GM23338 (cell line): ENCODE data around the gene SLC36A2. TPM values are rescaled to one million over a fixed set of nuclear protein-coding genes. Genes with fewer than 3 reads are reported as not detected.
A peak's percentile ranks its signal among the peaks of the same experiment; 100 is the strongest.

ENCODE experiments used
- ATAC-seq: fragments of 200-7000 bp; cut with Tn5 transposase; 3 replicates; pipeline ENCODE4 v1.9.1; 2020
- DNase-seq: peaks from one replicate; pipeline ENCODE4 v3.0.0-alpha.2; 2015; ENCODE audit warnings: low spot score
- H2AFZ ChIP-seq: fragments of 200-600 bp; sonication (generic); 2 replicates; pipeline ENCODE4 v1.8.0; 2016; ENCODE audit warnings: antibody characterized with exemption, mild to moderate bottlenecking, moderate library complexity
- H3F3A ChIP-seq: fragments of 200-600 bp; sonication (generic); replicated peaks from 2 replicates; pipeline ENCODE4 v1.8.0; 2017; ENCODE audit warnings: antibody characterized with exemption, mixed run types, low read depth
- H3K27ac ChIP-seq: fragments of 200-600 bp; sonication (generic); 2 replicates; pipeline ENCODE4 v1.6.1; 2016; ENCODE audit warnings: low read depth
- H3K27me3 ChIP-seq: fragments of 200-600 bp; sonication (generic); 2 replicates; pipeline ENCODE4 v1.8.0; 2016; ENCODE audit warnings: mild to moderate bottlenecking, mixed run types, moderate library complexity; ENCODE audit not compliant: insufficient read depth
- H3K36me3 ChIP-seq: fragments of 200-600 bp; sonication (generic); 2 replicates; pipeline ENCODE4 v1.8.0; 2016; ENCODE audit warnings: mild to moderate bottlenecking; ENCODE audit not compliant: insufficient read depth
- H3K4me1 ChIP-seq: fragments of 200-600 bp; sonication (generic); 2 replicates; pipeline ENCODE4 v1.8.0; 2016; ENCODE audit warnings: mild to moderate bottlenecking, moderate library complexity; ENCODE audit not compliant: insufficient read depth
- H3K4me2 ChIP-seq: fragments of 200-600 bp; sonication (generic); 2 replicates; pipeline ENCODE4 v1.7.1; 2017; ENCODE audit warnings: mixed run types
- H3K4me3 ChIP-seq: fragments of 200-600 bp; sonication (generic); 2 replicates; pipeline ENCODE4 v1.6.1; 2016; ENCODE audit warnings: mixed run types
- H3K79me2 ChIP-seq: fragments of 200-600 bp; sonication (generic); replicated peaks from 2 replicates; pipeline ENCODE4 v1.8.0; 2017; ENCODE audit warnings: mild to moderate bottlenecking; ENCODE audit not compliant: insufficient read depth
- H3K9me2 ChIP-seq: fragments of 200-600 bp; sonication (generic); 2 replicates; pipeline ENCODE4 v1.8.0; 2017; ENCODE audit not compliant: insufficient read depth
- H4K20me1 ChIP-seq: fragments of 200-600 bp; sonication (generic); replicated peaks from 2 replicates; pipeline ENCODE4 v1.8.0; 2017; ENCODE audit warnings: mild to moderate bottlenecking; ENCODE audit not compliant: insufficient read depth
- H3K27ac Mint-ChIP-seq: 2 replicates; pipeline ENCODE4 v1.8.0; 2020; ENCODE audit warnings: inconsistent platforms, mild to moderate bottlenecking, moderate library complexity, mixed read lengths
- H3K27me3 Mint-ChIP-seq: 3 replicates; pipeline ENCODE4 v1.8.0; 2022; ENCODE audit warnings: low read depth, mild to moderate bottlenecking, moderate library complexity, mixed read lengths, inconsistent platforms; ENCODE audit not compliant: insufficient read depth, poor library complexity
- H3K36me3 Mint-ChIP-seq: 3 replicates; pipeline ENCODE4 v1.8.0; 2021; ENCODE audit warnings: low read depth, mild to moderate bottlenecking, inconsistent platforms, moderate library complexity, mixed read lengths
- H3K4me1 Mint-ChIP-seq: 3 replicates; pipeline ENCODE4 v1.8.0; 2020; ENCODE audit warnings: mild to moderate bottlenecking, inconsistent platforms, mixed read lengths
- H3K4me3 Mint-ChIP-seq: 3 replicates; pipeline ENCODE4 v1.8.0; 2021; ENCODE audit warnings: moderate library complexity, mild to moderate bottlenecking, inconsistent platforms, mixed read lengths
- H3K9me3 Mint-ChIP-seq: 3 replicates; pipeline ENCODE4 v1.8.0; 2020; ENCODE audit warnings: moderate library complexity, mild to moderate bottlenecking, inconsistent platforms, mixed read lengths
- CREB1 ChIP-seq: fragments of 250-450 bp; sonication (Bioruptor Pico); IDR thresholded peaks from 2 replicates; pipeline ENCODE4 v1.5.0; 2020; ENCODE audit warnings: low read depth, mild to moderate bottlenecking, moderate library complexity
- EZH2 ChIP-seq: fragments of 200-600 bp; sonication (generic); IDR thresholded peaks from one replicate; pipeline ENCODE4 v1.8.0; 2017; ENCODE audit warnings: antibody characterized with exemption, mild to moderate bottlenecking, low read depth; ENCODE audit not compliant: unreplicated experiment
- EZH2phosphoT487 ChIP-seq: fragments of 200-600 bp; sonication (generic); IDR thresholded peaks from one replicate; pipeline ENCODE4 v1.8.1; 2018; ENCODE audit warnings: antibody characterized with exemption; ENCODE audit not compliant: unreplicated experiment
- JUNB ChIP-seq: IDR thresholded peaks from one replicate; pipeline ENCODE4 v1.6.1; 2016; ENCODE audit warnings: antibody characterized with exemption; ENCODE audit not compliant: unreplicated experiment
- NANOG ChIP-seq: IDR thresholded peaks from 2 replicates; pipeline ENCODE4 v1.6.1; 2016; ENCODE audit warnings: antibody characterized with exemption, borderline replicate concordance
- POLR2AphosphoS5 ChIP-seq: IDR thresholded peaks from 2 replicates; pipeline ENCODE4 v1.6.1; 2016; ENCODE audit warnings: antibody characterized with exemption, low read depth
- STAT1 ChIP-seq: IDR thresholded peaks from one replicate; pipeline ENCODE4 v1.6.1; 2016; ENCODE audit warnings: antibody characterized with exemption; ENCODE audit not compliant: unreplicated experiment
- ZNF114 ChIP-seq: fragments of 250-450 bp; sonication (Bioruptor Pico); IDR thresholded peaks from 2 replicates; pipeline ENCODE4 v1.5.0; 2020; ENCODE audit warnings: mild to moderate bottlenecking, moderate library complexity
- polyA plus RNA-seq: library from polyadenylated mRNA; unstranded; fragments of >200 nt; fragmentation: Nextera tagmentation; extraction: Ambion mirVana; gene quantifications from 2 replicates; pipeline ENCODE4 v1.2.1, GENCODE V29; 2016
- total RNA-seq: library from RNA; depleted of rRNA; stranded (reverse); fragments of >200 nt; shearing (Covaris generic); gene quantifications from 2 replicates; pipeline ENCODE4 v1.2.3, GENCODE V29; 2014
- TF ChIP-seq, protein P1 (sequence below): IDR thresholded peaks from one replicate; pipeline ENCODE4 v1.6.1; 2018; ENCODE audit warnings: antibody characterized with exemption; ENCODE audit not compliant: unreplicated experiment
- TF ChIP-seq, protein P2 (sequence below), 2 experiments: fragments of 200-600 bp in 1 of 2; sonication (generic) in 1 of 2; conservative IDR thresholded peaks; 2 replicates each; pipeline versions ENCODE4 v1.5.1 to v1.6.1; 2016 to 2017; ENCODE audit warnings: antibody characterized with exemption in 2 of 2, low read depth in 2 of 2, mild to moderate bottlenecking in 2 of 2, moderate library complexity in 1 of 2
- TF ChIP-seq, protein P3 (sequence below): fragments of 250-450 bp; sonication (Bioruptor Pico); IDR thresholded peaks from 2 replicates; pipeline ENCODE4 v1.5.0; 2020; ENCODE audit warnings: mild to moderate bottlenecking, moderate library complexity

SLC36A2 gene
- total and polyA plus RNA-seq, 2 experiments from 2014 or later: 0.08 TPM; not detected in 1

DNA sequence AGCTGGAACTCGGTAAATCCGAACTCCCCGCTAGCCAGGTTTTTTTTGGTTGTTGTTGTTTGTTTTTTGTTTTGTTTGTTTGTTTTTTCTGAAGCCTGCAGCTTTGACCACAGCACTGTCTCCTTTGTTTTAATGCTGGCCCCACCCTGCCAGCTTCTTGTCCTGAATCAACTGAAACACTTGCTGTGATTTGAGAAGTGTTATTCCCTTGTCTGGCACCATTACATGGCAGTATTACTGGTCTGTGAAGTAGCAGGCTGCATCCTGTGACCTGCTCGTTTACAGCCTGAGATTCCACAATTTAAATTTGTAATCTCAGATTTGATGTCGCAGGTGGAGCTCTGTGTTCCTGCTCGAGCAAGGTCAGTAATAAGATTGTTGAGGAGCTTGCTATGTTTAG lies 1.4 kb upstream of the SLC36A2 start:
- no peak for TF ChIP-seq POLR2AphosphoS5
- TF ChIP-seq, protein P1, sequence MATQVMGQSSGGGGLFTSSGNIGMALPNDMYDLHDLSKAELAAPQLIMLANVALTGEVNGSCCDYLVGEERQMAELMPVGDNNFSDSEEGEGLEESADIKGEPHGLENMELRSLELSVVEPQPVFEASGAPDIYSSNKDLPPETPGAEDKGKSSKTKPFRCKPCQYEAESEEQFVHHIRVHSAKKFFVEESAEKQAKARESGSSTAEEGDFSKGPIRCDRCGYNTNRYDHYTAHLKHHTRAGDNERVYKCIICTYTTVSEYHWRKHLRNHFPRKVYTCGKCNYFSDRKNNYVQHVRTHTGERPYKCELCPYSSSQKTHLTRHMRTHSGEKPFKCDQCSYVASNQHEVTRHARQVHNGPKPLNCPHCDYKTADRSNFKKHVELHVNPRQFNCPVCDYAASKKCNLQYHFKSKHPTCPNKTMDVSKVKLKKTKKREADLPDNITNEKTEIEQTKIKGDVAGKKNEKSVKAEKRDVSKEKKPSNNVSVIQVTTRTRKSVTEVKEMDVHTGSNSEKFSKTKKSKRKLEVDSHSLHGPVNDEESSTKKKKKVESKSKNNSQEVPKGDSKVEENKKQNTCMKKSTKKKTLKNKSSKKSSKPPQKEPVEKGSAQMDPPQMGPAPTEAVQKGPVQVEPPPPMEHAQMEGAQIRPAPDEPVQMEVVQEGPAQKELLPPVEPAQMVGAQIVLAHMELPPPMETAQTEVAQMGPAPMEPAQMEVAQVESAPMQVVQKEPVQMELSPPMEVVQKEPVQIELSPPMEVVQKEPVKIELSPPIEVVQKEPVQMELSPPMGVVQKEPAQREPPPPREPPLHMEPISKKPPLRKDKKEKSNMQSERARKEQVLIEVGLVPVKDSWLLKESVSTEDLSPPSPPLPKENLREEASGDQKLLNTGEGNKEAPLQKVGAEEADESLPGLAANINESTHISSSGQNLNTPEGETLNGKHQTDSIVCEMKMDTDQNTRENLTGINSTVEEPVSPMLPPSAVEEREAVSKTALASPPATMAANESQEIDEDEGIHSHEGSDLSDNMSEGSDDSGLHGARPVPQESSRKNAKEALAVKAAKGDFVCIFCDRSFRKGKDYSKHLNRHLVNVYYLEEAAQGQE: no peak
- TF ChIP-seq, protein P2, sequence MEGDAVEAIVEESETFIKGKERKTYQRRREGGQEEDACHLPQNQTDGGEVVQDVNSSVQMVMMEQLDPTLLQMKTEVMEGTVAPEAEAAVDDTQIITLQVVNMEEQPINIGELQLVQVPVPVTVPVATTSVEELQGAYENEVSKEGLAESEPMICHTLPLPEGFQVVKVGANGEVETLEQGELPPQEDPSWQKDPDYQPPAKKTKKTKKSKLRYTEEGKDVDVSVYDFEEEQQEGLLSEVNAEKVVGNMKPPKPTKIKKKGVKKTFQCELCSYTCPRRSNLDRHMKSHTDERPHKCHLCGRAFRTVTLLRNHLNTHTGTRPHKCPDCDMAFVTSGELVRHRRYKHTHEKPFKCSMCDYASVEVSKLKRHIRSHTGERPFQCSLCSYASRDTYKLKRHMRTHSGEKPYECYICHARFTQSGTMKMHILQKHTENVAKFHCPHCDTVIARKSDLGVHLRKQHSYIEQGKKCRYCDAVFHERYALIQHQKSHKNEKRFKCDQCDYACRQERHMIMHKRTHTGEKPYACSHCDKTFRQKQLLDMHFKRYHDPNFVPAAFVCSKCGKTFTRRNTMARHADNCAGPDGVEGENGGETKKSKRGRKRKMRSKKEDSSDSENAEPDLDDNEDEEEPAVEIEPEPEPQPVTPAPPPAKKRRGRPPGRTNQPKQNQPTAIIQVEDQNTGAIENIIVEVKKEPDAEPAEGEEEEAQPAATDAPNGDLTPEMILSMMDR (conservative IDR thresholded peaks at IDR 0.05; ENCODE audit: low read depth in 2 of 2): no peak
- TF ChIP-seq STAT1: no peak
- TF ChIP-seq ZNF114 (CRISPR knock-in tag): no peak
- TF ChIP-seq EZH2: no peak
- TF ChIP-seq, protein P3, sequence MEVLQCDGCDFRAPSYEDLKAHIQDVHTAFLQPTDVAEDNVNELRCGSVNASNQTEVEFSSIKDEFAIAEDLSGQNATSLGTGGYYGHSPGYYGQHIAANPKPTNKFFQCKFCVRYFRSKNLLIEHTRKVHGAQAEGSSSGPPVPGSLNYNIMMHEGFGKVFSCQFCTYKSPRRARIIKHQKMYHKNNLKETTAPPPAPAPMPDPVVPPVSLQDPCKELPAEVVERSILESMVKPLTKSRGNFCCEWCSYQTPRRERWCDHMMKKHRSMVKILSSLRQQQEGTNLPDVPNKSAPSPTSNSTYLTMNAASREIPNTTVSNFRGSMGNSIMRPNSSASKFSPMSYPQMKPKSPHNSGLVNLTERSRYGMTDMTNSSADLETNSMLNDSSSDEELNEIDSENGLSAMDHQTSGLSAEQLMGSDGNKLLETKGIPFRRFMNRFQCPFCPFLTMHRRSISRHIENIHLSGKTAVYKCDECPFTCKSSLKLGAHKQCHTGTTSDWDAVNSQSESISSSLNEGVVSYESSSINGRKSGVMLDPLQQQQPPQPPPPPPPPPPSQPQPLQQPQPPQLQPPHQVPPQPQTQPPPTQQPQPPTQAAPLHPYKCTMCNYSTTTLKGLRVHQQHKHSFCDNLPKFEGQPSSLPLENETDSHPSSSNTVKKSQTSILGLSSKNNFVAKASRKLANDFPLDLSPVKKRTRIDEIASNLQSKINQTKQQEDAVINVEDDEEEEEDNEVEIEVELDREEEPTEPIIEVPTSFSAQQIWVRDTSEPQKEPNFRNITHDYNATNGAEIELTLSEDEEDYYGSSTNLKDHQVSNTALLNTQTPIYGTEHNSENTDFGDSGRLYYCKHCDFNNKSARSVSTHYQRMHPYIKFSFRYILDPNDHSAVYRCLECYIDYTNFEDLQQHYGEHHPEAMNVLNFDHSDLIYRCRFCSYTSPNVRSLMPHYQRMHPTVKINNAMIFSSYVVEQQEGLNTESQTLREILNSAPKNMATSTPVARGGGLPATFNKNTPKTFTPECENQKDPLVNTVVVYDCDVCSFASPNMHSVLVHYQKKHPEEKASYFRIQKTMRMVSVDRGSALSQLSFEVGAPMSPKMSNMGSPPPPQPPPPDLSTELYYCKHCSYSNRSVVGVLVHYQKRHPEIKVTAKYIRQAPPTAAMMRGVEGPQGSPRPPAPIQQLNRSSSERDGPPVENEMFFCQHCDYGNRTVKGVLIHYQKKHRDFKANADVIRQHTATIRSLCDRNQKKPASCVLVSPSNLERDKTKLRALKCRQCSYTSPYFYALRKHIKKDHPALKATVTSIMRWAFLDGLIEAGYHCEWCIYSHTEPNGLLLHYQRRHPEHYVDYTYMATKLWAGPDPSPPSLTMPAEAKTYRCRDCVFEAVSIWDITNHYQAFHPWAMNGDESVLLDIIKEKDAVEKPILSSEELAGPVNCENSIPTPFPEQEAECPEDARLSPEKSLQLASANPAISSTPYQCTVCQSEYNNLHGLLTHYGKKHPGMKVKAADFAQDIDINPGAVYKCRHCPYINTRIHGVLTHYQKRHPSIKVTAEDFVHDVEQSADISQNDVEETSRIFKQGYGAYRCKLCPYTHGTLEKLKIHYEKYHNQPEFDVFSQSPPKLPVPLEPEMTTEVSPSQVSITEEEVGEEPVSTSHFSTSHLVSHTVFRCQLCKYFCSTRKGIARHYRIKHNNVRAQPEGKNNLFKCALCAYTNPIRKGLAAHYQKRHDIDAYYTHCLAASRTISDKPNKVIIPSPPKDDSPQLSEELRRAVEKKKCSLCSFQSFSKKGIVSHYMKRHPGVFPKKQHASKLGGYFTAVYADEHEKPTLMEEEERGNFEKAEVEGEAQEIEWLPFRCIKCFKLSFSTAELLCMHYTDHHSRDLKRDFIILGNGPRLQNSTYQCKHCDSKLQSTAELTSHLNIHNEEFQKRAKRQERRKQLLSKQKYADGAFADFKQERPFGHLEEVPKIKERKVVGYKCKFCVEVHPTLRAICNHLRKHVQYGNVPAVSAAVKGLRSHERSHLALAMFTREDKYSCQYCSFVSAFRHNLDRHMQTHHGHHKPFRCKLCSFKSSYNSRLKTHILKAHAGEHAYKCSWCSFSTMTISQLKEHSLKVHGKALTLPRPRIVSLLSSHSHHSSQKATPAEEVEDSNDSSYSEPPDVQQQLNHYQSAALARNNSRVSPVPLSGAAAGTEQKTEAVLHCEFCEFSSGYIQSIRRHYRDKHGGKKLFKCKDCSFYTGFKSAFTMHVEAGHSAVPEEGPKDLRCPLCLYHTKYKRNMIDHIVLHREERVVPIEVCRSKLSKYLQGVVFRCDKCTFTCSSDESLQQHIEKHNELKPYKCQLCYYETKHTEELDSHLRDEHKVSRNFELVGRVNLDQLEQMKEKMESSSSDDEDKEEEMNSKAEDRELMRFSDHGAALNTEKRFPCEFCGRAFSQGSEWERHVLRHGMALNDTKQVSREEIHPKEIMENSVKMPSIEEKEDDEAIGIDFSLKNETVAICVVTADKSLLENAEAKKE: no peak
- TF ChIP-seq JUNB: no peak
- no peak for TF ChIP-seq CREB1 (CRISPR knock-in tag)
- TF ChIP-seq NANOG: no peak
- no peak for TF ChIP-seq EZH2phosphoT487
- Histone ChIP-seq H4K20me1 (no peaks in the 10 kb centered on the region), H3K36me3 (no peaks in the 10 kb centered on the region), H3K27ac (no peak overlapping the region), H3K9me2 (no peaks in the 10 kb centered on the region), H3F3A (no peaks in the 10 kb centered on the region), H3K4me1 (peaks cover 22% of the 10 kb centered on the region), H3K27me3 (no peaks in the 10 kb centered on the region), H3K79me2 (no peaks in the 10 kb centered on the region), H2AFZ (peak overlapping the region; percentile 79), H3K4me2 (no peak overlapping the region), H3K4me3 (no peak overlapping the region)
- no peaks in the 10 kb centered on the region for H3K36me3 Mint-ChIP-seq
- no peak overlapping the region for H3K4me3 Mint-ChIP-seq
- DNase-seq (no peak), ATAC-seq (peak; percentile 24; the same call in 2 of the 3 replicates)
- H3K9me3 Mint-ChIP-seq: no peaks in the 10 kb centered on the region
- peaks cover 5% of the 10 kb centered on the region for H3K27me3 Mint-ChIP-seq
- H3K27ac Mint-ChIP-seq: no peak overlapping the region
- H3K4me1 Mint-ChIP-seq: peaks cover 38% of the 10 kb centered on the region
